Mesodermal cell (in vitro differentiated cells): ENCODE results near the gene CA10.

Experiments
- H3K27ac ChIP-seq: 2 replicates; pipeline ENCODE4 v1.7.0; 2013; ENCODE audit warnings: mild to moderate bottlenecking, low read depth, low read length, moderate library complexity; ENCODE audit not compliant: severe bottlenecking
- H3K36me3 ChIP-seq: 2 replicates; pipeline ENCODE4 v1.7.1; 2013; ENCODE audit warnings: mild to moderate bottlenecking, low read length, moderate library complexity; ENCODE audit not compliant: control insufficient read depth, insufficient read depth
- H3K4me1 ChIP-seq: one replicate; pipeline ENCODE4 v1.7.1; 2013; ENCODE audit warnings: mild to moderate bottlenecking, low read length; ENCODE audit not compliant: insufficient read depth, control insufficient read depth, poor library complexity, severe bottlenecking
- H3K4me3 ChIP-seq: 2 replicates; pipeline ENCODE4 v1.7.0; 2013; ENCODE audit warnings: low read length, control low read depth, mild to moderate bottlenecking; ENCODE audit not compliant: insufficient read depth, poor library complexity, severe bottlenecking; ENCODE audit errors: extremely low read depth
- H3K9me3 ChIP-seq: 2 replicates; pipeline ENCODE4 v1.7.1; 2013; ENCODE audit warnings: mild to moderate bottlenecking, low read length, moderate library complexity; ENCODE audit not compliant: control insufficient read depth
- WGBS, 2 experiments: methylation state at CpG; one replicate each; pipeline ENCODE4 v1.1.5; 2013; ENCODE audit warnings: missing lambda C conversion rate in 2 of 2; ENCODE audit not compliant: insufficient coverage in 2 of 2; 5-methylcytosine and 5-hydroxymethylcytosine counted together

The CA10 gene

GRCh38 chr17:51951741-51952140, 206.8 kb downstream of the CA10 start:
- Histone ChIP-seq H3K4me3 (no peak overlapping the region), H3K9me3 (no peaks in the 10 kb centered on the region), H3K4me1 (no peaks in the 10 kb centered on the region), H3K36me3 (no peaks in the 10 kb centered on the region), H3K27ac (no peak overlapping the region)
- 0% methylated on average over 1 of the region's 2 CpGs; no CpG with 5 or more reads in 1 of the 2 experiments for WGBS, 2 experiments

DNA sequence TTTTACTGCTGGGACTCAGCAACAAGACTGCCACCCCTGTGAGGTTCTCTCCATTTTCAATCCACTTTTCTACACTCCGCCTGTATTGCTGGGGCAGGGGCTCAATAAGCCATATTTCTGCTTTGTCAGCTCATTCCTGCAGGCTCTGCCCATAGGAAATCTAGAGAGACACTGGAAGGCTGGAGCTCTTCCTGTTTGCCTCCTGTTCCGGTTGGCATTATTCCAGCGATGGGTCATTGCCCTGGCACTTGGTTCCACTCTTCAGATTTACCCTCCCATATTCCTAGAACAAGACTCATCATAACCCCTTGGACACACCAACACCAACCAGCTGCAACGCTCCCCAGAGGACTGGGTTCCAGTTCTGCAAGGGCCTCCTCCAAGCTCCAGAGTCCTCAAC, 210.4 kb downstream of the CA10 start:
- Histone ChIP-seq H3K9me3 (peaks cover 4% of the 10 kb centered on the region), H3K36me3 (no peaks in the 10 kb centered on the region), H3K27ac (no peak overlapping the region), H3K4me1 (no peaks in the 10 kb centered on the region), H3K4me3 (no peak overlapping the region)
- 77 to 90% methylated on average over 2 to 4 of the region's 4 CpGs for WGBS, 2 experiments

DNA sequence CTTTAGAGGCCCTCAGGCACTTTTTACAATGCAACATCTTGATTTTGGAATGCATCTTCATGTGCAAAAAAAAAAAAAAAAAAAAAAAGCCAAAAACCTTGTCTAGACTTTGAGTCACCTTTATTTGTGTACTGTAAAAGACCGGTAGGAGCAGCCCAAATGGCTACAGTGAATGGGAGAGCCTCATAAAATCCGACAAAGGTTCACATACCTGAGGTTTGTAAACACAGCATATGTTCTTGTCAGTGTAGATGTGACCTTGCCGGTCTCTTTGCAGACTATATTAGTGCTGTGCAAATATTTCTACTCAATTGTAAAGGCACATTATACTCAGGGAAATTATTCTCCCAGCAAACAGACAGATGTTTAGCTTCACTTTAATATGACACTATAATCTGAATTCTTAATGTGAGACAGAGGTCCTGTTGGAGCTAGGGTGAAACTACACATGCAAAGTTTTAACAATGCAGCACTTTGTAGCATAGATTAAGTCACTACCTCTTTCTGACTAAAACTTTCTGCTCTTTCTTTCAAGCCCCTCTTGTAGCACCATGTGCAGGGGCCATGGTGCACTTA, 211.3 kb downstream of the CA10 start:
- Histone ChIP-seq H3K36me3 (no peaks in the 10 kb centered on the region), H3K4me1 (no peaks in the 10 kb centered on the region), H3K27ac (no peak overlapping the region), H3K4me3 (no peak overlapping the region), H3K9me3 (peaks cover 6% of the 10 kb centered on the region)
- WGBS, 2 experiments: 43 to 80% methylated on average over 1 to 2 of the region's 3 CpGs

GRCh38 chr17:51946311-51946710, 212.2 kb downstream of the CA10 start:
- H3K27ac ChIP-seq: no peak overlapping the region
- peaks cover 6% of the 10 kb centered on the region for H3K9me3 ChIP-seq
- 50 to 78% methylated on average over 1 of the region's 2 CpGs for WGBS, 2 experiments
- H3K36me3 ChIP-seq: no peaks in the 10 kb centered on the region
- no peak overlapping the region for H3K4me3 ChIP-seq
- H3K4me1 ChIP-seq: no peaks in the 10 kb centered on the region

GRCh38 chr17:51941272-51941671, 217.2 kb downstream of the CA10 start:
- H3K27ac ChIP-seq: no peak overlapping the region
- no peak overlapping the region for H3K4me3 ChIP-seq
- H3K9me3 ChIP-seq: peaks cover 6% of the 10 kb centered on the region
- 71 to 100% methylated on average over 2 of the region's 3 CpGs for WGBS, 2 experiments
- no peaks in the 10 kb centered on the region for H3K36me3 ChIP-seq
- H3K4me1 ChIP-seq: no peaks in the 10 kb centered on the region

DNA sequence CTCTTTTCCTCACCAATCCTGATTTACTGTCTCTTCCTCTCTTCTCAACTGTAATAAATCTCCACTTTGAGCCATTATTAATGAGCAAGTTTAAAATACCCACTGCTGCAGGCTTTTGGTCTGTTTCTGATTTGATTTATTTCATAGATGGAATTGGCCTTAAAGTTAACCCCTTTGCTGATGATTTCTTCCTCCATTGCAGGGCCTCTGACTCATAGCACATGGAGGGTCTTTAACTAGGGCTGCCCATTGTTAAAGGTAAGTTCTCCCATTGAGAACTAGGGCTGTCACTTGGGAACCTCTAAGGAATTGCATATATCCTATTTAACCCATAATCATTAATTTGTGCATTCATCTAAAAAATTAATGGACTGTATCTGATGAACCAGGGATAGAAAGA, 221.2 kb downstream of the CA10 start:
- Histone ChIP-seq H3K4me3 (no peak overlapping the region), H3K4me1 (no peaks in the 10 kb centered on the region), H3K36me3 (no peaks in the 10 kb centered on the region), H3K9me3 (peaks cover 4% of the 10 kb centered on the region), H3K27ac (no peak overlapping the region)

- no peaks in the 10 kb centered on the region for H3K4me1 ChIP-seq
- no peak overlapping the region for H3K4me3 ChIP-seq
- H3K36me3 ChIP-seq: no peaks in the 10 kb centered on the region
- H3K27ac ChIP-seq: no peak overlapping the region
- 50 to 83% methylated on average over 2 to 3 of the region's 3 CpGs for WGBS, 2 experiments
- H3K9me3 ChIP-seq: peaks cover 4% of the 10 kb centered on the region
Measured at GRCh38 chr17:51935477-51935876, 223.0 kb downstream of the CA10 start.

DNA sequence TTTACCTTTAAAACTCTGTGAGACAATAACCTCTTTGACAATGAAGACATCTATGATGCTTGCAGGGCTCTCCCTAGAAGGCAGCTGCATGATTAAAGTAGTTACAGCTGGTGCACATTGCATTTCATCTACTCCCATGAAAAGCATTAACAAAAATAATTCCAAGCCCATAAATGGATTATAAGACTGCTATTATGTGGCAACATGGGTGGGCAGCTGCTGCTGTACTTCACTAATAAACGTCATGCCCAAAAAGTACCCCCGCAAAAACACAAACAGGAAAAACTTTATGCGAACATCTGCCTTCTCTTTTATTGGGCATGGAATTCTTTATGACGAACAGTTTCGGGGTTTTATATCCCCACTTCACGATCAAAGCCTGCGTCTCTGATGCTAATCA, 224.9 kb downstream of the CA10 start:
- WGBS, 2 experiments: 89 to 92% methylated on average over 7 of the region's 7 CpGs
- H3K9me3 ChIP-seq: peaks cover 4% of the 10 kb centered on the region
- no peak overlapping the region for H3K4me3 ChIP-seq
- no peaks in the 10 kb centered on the region for H3K4me1 ChIP-seq
- H3K36me3 ChIP-seq: no peaks in the 10 kb centered on the region
- H3K27ac ChIP-seq: no peak overlapping the region

- Histone ChIP-seq H3K4me1 (no peaks in the 10 kb centered on the region), H3K4me3 (no peak overlapping the region), H3K27ac (no peak overlapping the region), H3K9me3 (no peaks in the 10 kb centered on the region), H3K36me3 (no peaks in the 10 kb centered on the region)
- 72% methylated on average over 4 of the region's 4 CpGs; no CpG with 5 or more reads in 1 of the 2 experiments for WGBS, 2 experiments
Measured at GRCh38 chr17:51926448-51926847, 232.1 kb downstream of the CA10 start.

DNA sequence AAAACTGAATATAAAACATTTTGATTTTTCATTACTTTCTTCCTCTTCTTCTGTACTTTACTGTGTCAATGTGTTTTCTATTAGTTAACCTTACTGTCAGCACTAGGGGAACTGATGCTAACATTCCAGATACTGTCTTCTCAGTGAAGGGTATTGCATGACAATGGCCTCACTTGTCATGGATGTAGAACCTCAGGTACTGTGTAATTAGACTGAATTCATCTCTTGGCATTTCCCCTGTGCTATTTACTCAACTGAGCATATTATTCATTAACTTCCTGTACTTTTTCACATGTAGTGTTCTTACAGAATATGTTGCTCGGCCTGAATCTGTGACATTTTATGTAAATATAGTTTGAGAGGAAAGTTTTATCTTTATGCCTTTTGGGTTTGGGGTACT, 237.0 kb downstream of the CA10 start:
- Histone ChIP-seq H3K36me3 (no peaks in the 10 kb centered on the region), H3K4me3 (no peak overlapping the region), H3K4me1 (no peaks in the 10 kb centered on the region), H3K9me3 (no peaks in the 10 kb centered on the region), H3K27ac (no peak overlapping the region)
- WGBS, 2 experiments: no CpG with 5 or more reads among the region's 1 CpG

DNA sequence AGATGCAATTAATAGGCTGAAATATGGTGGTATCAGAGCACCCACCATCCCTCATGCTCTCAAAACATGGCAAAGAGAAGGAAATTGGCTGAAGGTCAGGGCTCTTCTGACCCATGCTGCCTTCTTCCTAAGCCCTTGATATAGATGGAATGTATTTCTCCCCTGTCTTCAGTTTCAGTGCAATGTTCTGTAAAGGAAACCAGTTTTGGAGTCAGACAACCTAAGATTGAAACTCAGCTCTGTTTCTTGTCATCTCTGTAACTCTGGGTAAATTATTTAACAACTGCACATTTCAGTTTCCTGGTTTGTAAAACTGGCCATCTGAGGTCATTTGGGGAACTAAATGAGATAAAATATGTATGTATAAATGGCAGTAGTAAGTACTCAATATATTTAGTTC, 243.9 kb downstream of the CA10 start:
- H3K4me3 ChIP-seq: no peak overlapping the region
- no peaks in the 10 kb centered on the region for H3K36me3 ChIP-seq
- H3K9me3 ChIP-seq: peaks cover 3% of the 10 kb centered on the region
- no peak overlapping the region for H3K27ac ChIP-seq
- no peaks in the 10 kb centered on the region for H3K4me1 ChIP-seq
